Liver (tissue), 9 donors: ENCODE data around the gene MCF2L. TPM values are rescaled to one million over a fixed set of nuclear protein-coding genes. Genes with fewer than 3 reads are reported as not detected.

Experiments used
- DNase-seq: peaks from one replicate; pipeline ENCODE4 v3.0.0-alpha.2; 2017; ENCODE audit warnings: low spot score
- H3K27ac ChIP-seq, 2 donors: one replicate each; pipeline ENCODE4 v1.7.0; 2013; ENCODE audit warnings: inconsistent platforms in 2 of 2, low read length in 2 of 2, control low read depth in 1 of 2, low read depth in 1 of 2, mild to moderate bottlenecking in 1 of 2
- H3K27me3 ChIP-seq, 4 donors: one replicate each; pipeline versions ENCODE4 v1.6.1 to v1.7.0; 2013; ENCODE audit warnings: low read length in 3 of 4, inconsistent platforms in 1 of 4, mild to moderate bottlenecking in 1 of 4, moderate library complexity in 1 of 4; ENCODE audit not compliant: control insufficient read depth in 4 of 4, insufficient read depth in 4 of 4
- H3K36me3 ChIP-seq, 4 donors: one replicate each; pipeline versions ENCODE4 v1.6.1 to v1.7.0; 2013; ENCODE audit warnings: low read length in 3 of 4, mild to moderate bottlenecking in 3 of 4, low read depth in 1 of 4, moderate library complexity in 1 of 4; ENCODE audit not compliant: control insufficient read depth in 4 of 4, insufficient read depth in 3 of 4
- H3K4me1 ChIP-seq, 4 donors: one replicate each; pipeline versions ENCODE4 v1.6.1 to v1.7.0; 2013; ENCODE audit warnings: low read length in 3 of 4, mild to moderate bottlenecking in 3 of 4, moderate library complexity in 1 of 4; ENCODE audit not compliant: control insufficient read depth in 4 of 4, insufficient read depth in 4 of 4
- H3K4me3 ChIP-seq, 3 donors: one replicate each; pipeline versions ENCODE4 v1.6.1 to v1.7.0; 2013; ENCODE audit warnings: low read length in 3 of 3, control low read depth in 1 of 3, low read depth in 1 of 3, mild to moderate bottlenecking in 1 of 3
- H3K9ac ChIP-seq, 2 donors: one replicate each; pipeline ENCODE4 v1.7.0; 2013; ENCODE audit warnings: low read length in 2 of 2, mild to moderate bottlenecking in 2 of 2, moderate library complexity in 2 of 2, control low read depth in 1 of 2, low read depth in 1 of 2
- H3K9me3 ChIP-seq, 4 donors: one replicate each; pipeline versions ENCODE4 v1.6.1 to v1.7.0; 2013; ENCODE audit warnings: low read length in 3 of 4; ENCODE audit not compliant: control insufficient read depth in 4 of 4
- CTCF ChIP-seq: fragments of 150-350 bp; IDR thresholded peaks from 2 replicates; pipeline ENCODE4 v1.5.1; 2017; ENCODE audit warnings: improper control_type of control experiment, low read depth, low read length; ENCODE audit not compliant: missing input control
- EGR1 ChIP-seq, 2 donors: IDR thresholded peaks; 2 replicates each; pipeline ENCODE4 v1.6.1; 2016 to 2018; ENCODE audit warnings: antibody characterized with exemption in 2 of 2, low read depth in 2 of 2
- FOXA1 ChIP-seq: IDR thresholded peaks from 2 replicates; pipeline ENCODE4 v1.6.1; 2016; ENCODE audit warnings: antibody characterized with exemption
- HNF4A ChIP-seq, 2 donors: conservative IDR thresholded peaks; 2 replicates each; pipeline ENCODE4 v1.6.1; 2016; ENCODE audit warnings: antibody characterized with exemption in 2 of 2, mild to moderate bottlenecking in 2 of 2
- HNF4G ChIP-seq: IDR thresholded peaks from 2 replicates; pipeline ENCODE4 v1.6.1; 2016; ENCODE audit warnings: antibody characterized with exemption
- MAX ChIP-seq: IDR thresholded peaks from 2 replicates; pipeline ENCODE4 v1.6.1; 2016; ENCODE audit warnings: antibody characterized with exemption
- RAD21 ChIP-seq, 2 donors: IDR thresholded peaks; 2 replicates each; pipeline ENCODE4 v1.6.1; 2016; ENCODE audit warnings: antibody characterized with exemption in 2 of 2, mild to moderate bottlenecking in 2 of 2
- SP1 ChIP-seq: IDR thresholded peaks from 2 replicates; pipeline ENCODE4 v1.6.1; 2018; ENCODE audit warnings: antibody characterized with exemption, mild to moderate bottlenecking
- TAF1 ChIP-seq: conservative IDR thresholded peaks from 2 replicates; pipeline ENCODE4 v1.6.1; 2016; ENCODE audit warnings: antibody characterized with exemption, mild to moderate bottlenecking
- YY1 ChIP-seq: IDR thresholded peaks from 2 replicates; pipeline ENCODE4 v1.6.1; 2016; ENCODE audit warnings: antibody characterized with exemption, mild to moderate bottlenecking
- WGBS: extraction: QIAGEN DNeasy Blood & Tissue Kit; methylation state at CpG from one replicate; pipeline ENCODE4 v1.1.7; 2013; 5-methylcytosine and 5-hydroxymethylcytosine counted together
- polyA plus RNA-seq, 2 donors: library from polyadenylated mRNA; stranded (reverse) in 1 of 2; unstranded in 1 of 2; fragments of 200-250 nt in 1 of 2; fragments of >200 nt in 1 of 2; fragmentation: Nextera tagmentation in 1 of 2; extraction: Ambion mirVana in 1 of 2; gene quantifications; one replicate each; pipeline versions ENCODE4 v1.2.1 to v1.2.3, GENCODE V29; 2013 to 2015
- total RNA-seq, 2 donors: library from RNA; depleted of rRNA; stranded (reverse); fragments of >200 nt; gene quantifications; one replicate each; pipeline ENCODE4 v1.2.3, GENCODE V29; 2014
- TF ChIP-seq, protein P1 (sequence below): IDR thresholded peaks from 2 replicates; pipeline ENCODE4 v1.6.1; 2016; ENCODE audit warnings: antibody characterized with exemption
- donor health status: healthy.
- donor health status: healthy.
- donor health status: healthy.
- donor health status: healthy.
- donor health status: healthy.

The MCF2L gene
- total and polyA plus RNA-seq, 4 donors: 2.9 to 12.8 (median 7.1) TPM

- TF ChIP-seq CTCF (no peak), EGR1 (IDR thresholded peaks at IDR 0.05; ENCODE audit: low read depth in 2 of 2) (no peak), YY1 (no peak), HNF4G (no peak), RAD21 (IDR thresholded peaks at IDR 0.05) (no peak)
These were observed 101.1 kb downstream of the MCF2L start (continued) for GRCh38 chr13:113069861-113070805.

- no peak for DNase-seq
- Histone ChIP-seq H3K9ac (no peak overlapping the region), H3K4me1 (no peaks in the 10 kb centered on the region), H3K4me3 (no peak overlapping the region), H3K27me3 (no peaks in the 10 kb centered on the region), H3K27ac (no peak overlapping the region), H3K9me3 (no peaks in the 10 kb centered on the region), H3K36me3 (peaks cover 3 to 31% (median 5%) of the 10 kb centered on the region in 4 donors)
- WGBS: 85% methylated on average over 8 of the region's 8 CpGs
- TF ChIP-seq YY1 (no peak), SP1 (no peak), FOXA1 (no peak), TAF1 (no peak), HNF4G (no peak), HNF4A (conservative IDR thresholded peaks at IDR 0.05) (no peak)
- TF ChIP-seq, protein P1, sequence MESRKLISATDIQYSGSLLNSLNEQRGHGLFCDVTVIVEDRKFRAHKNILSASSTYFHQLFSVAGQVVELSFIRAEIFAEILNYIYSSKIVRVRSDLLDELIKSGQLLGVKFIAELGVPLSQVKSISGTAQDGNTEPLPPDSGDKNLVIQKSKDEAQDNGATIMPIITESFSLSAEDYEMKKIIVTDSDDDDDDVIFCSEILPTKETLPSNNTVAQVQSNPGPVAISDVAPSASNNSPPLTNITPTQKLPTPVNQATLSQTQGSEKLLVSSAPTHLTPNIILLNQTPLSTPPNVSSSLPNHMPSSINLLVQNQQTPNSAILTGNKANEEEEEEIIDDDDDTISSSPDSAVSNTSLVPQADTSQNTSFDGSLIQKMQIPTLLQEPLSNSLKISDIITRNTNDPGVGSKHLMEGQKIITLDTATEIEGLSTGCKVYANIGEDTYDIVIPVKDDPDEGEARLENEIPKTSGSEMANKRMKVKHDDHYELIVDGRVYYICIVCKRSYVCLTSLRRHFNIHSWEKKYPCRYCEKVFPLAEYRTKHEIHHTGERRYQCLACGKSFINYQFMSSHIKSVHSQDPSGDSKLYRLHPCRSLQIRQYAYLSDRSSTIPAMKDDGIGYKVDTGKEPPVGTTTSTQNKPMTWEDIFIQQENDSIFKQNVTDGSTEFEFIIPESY: no peak
These were observed 101.8 kb downstream of the MCF2L start for GRCh38 chr13:113070855-113071254.

DNA sequence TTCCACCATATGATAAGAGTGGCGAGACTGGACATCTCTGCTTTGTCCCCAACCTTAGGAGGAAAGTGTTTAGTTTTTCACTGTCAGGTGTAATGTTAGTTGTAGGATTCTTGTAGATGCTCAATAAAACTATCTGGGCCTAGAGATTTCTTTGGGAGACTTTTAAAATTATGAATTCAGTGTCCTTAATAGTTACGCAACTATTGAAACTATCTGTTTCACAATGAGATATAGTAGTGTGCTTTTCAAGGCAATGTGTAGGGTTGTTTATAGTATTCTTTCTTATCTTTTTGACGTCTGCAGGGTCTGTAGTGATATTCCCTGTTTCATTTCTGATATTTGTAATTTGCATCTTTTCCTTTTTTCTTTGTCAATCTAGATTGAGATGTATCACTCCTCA lies 103.4 kb downstream of the MCF2L start:
- peaks cover 5 to 38% (median 5%) of the 10 kb centered on the region in 4 donors for H3K36me3 ChIP-seq
- no peaks in the 10 kb centered on the region for H3K27me3 ChIP-seq
- H3K27ac ChIP-seq: no peak overlapping the region
- WGBS: 87% methylated on average over 3 of the region's 3 CpGs
- H3K9me3 ChIP-seq: no peaks in the 10 kb centered on the region
- no peak overlapping the region for H3K4me3 ChIP-seq
- no peak for DNase-seq
- no peaks in the 10 kb centered on the region for H3K4me1 ChIP-seq
- H3K9ac ChIP-seq: no peak overlapping the region
- no peak for TF ChIP-seq TAF1
- no peak for TF ChIP-seq MAX
- TF ChIP-seq HNF4G: no peak
- TF ChIP-seq HNF4A (conservative IDR thresholded peaks at IDR 0.05): no peak
- no peak for TF ChIP-seq EGR1 (IDR thresholded peaks at IDR 0.05; ENCODE audit: low read depth in 2 of 2)
- no peak for TF ChIP-seq RAD21 (IDR thresholded peaks at IDR 0.05)
